GM12878 (cell line): ENCODE measurements around the gene PATZ1. TPM values are rescaled to one million over a fixed set of nuclear protein-coding genes. Genes with fewer than 3 reads are reported as not detected.

Experiments used
- BHLHE40 ChIP-seq, 2 experiments: fragments of 450-650 bp in 1 of 2; IDR thresholded peaks; 2 replicates each; pipeline ENCODE4 v1.6.1; 2011 to 2017; ENCODE audit warnings: low read depth in 2 of 2, borderline replicate concordance in 1 of 2, improper control_type of control experiment in 1 of 2, low read length in 1 of 2, mild to moderate bottlenecking in 1 of 2
- CBX5 ChIP-seq: sonication (generic); IDR thresholded peaks from 2 replicates; pipeline ENCODE4 v1.6.1; 2016; ENCODE audit warnings: low read depth, moderate library complexity, mild to moderate bottlenecking, inconsistent platforms
- CHD2 ChIP-seq: IDR thresholded peaks from 2 replicates; pipeline ENCODE4 v1.6.1; 2011; ENCODE audit warnings: low read depth, low read length, improper control_type of control experiment, borderline replicate concordance
- CTCF ChIP-seq, 3 experiments: IDR thresholded peaks in 2 of 3; conservative IDR thresholded peaks in 1 of 3; 2 replicates each; pipeline ENCODE4 v1.5.1; 2011; ENCODE audit warnings: low read depth in 3 of 3, low read length in 3 of 3, mild to moderate bottlenecking in 3 of 3, control low read depth in 2 of 3, moderate library complexity in 2 of 3, inconsistent platforms in 1 of 3, mixed read lengths in 1 of 3; ENCODE audit not compliant: control insufficient read depth in 2 of 3, insufficient read depth in 1 of 3; ENCODE audit errors: extremely low read depth in 1 of 3
- CUX1 ChIP-seq: IDR thresholded peaks from 2 replicates; pipeline ENCODE4 v1.6.1; 2012; ENCODE audit warnings: improper control_type of control experiment, low read depth, low read length; ENCODE audit not compliant: insufficient replicate concordance
- DPF2 ChIP-seq: fragments of 450-650 bp; IDR thresholded peaks from 2 replicates; pipeline ENCODE4 v1.6.1; 2017; ENCODE audit warnings: mild to moderate bottlenecking
- FOXK2 ChIP-seq: fragments of 450-650 bp; IDR thresholded peaks from 2 replicates; pipeline ENCODE4 v1.6.1; 2017; ENCODE audit warnings: mild to moderate bottlenecking, moderate library complexity
- MYC ChIP-seq: IDR thresholded peaks from 2 replicates; pipeline ENCODE4 v1.6.1; 2011; ENCODE audit warnings: mild to moderate bottlenecking, low read length, moderate library complexity, inconsistent platforms; ENCODE audit not compliant: insufficient read depth, insufficient replicate concordance, insufficient read length, severe bottlenecking
- NR2C2 ChIP-seq: IDR thresholded peaks from 2 replicates; pipeline ENCODE4 v1.6.1; 2011; ENCODE audit warnings: borderline replicate concordance, low read depth; ENCODE audit not compliant: control insufficient read depth, insufficient read length
- POLR2A ChIP-seq: IDR thresholded peaks from 2 replicates; pipeline ENCODE4 v1.6.1; 2011; ENCODE audit warnings: low read depth, mild to moderate bottlenecking, low read length
- POU2F2 ChIP-seq: IDR thresholded peaks from 3 replicates; pipeline ENCODE4 v1.6.1; 2011; ENCODE audit warnings: low read depth, mild to moderate bottlenecking, low read length, borderline replicate concordance
- RELB ChIP-seq: fragments of 450-650 bp; IDR thresholded peaks from 2 replicates; pipeline ENCODE4 v1.6.1; 2017; ENCODE audit warnings: low read depth, mild to moderate bottlenecking, moderate library complexity
- RUNX3 ChIP-seq: IDR thresholded peaks from 2 replicates; pipeline ENCODE4 v1.6.1; 2012; ENCODE audit warnings: low read length, inconsistent platforms
- SMC3 ChIP-seq: IDR thresholded peaks from 2 replicates; pipeline ENCODE4 v1.6.1; 2011; ENCODE audit warnings: low read length, improper control_type of control experiment, borderline replicate concordance
- ZNF687 ChIP-seq: fragments of 450-650 bp; IDR thresholded peaks from 2 replicates; pipeline ENCODE4 v1.6.1; 2017; ENCODE audit warnings: mild to moderate bottlenecking, moderate library complexity
- polyA plus RNA-seq, 11 experiments: library from polyadenylated mRNA; depleted of rRNA in 4 of 11; unstranded in 6 of 11; stranded (reverse) in 5 of 11; fragments of >200 nt; fragmentation: Nextera tagmentation in 4 of 11; fragmentation: Illumina TruSeq in 1 of 11; extraction: Ambion mirVana in 4 of 11; extraction: Trizol in 1 of 11; gene quantifications; 1 replicate in 1 of 11; 2 replicates in 10 of 11; pipeline versions ENCODE4 v1.2.1 to v1.2.3, GENCODE V29; 2011 to 2016; ENCODE audit warnings: inconsistent platforms in 2 of 11, missing spikeins in 2 of 11, low read depth in 1 of 11
- total RNA-seq, 4 experiments: library from RNA; depleted of rRNA in 3 of 4; stranded (reverse); fragments of >200 nt in 3 of 4; fragmentation: Illumina TruSeq in 1 of 4; extraction: Trizol in 1 of 4; gene quantifications; 2 replicates each; pipeline versions ENCODE4 v1.2.1 to v1.2.3, GENCODE V29; 2013 to 2021

Gene PATZ1
- total and polyA plus RNA-seq, 10 of the 15 experiments (the other 5 are each of a cell fraction or from before 2014, with no cell fraction given): 3.6 to 32.7 (median 13.9) TPM

GRCh38 chr22:31292236-31292989, 53.7 kb downstream of the PATZ1 start, which contains the start of gene PIK3IP1 (continued):
- 0 out of 2 replicates have a peak, but pooled peaks have one; percentile 14 for TF ChIP-seq ZNF687
- TF ChIP-seq SMC3: peak; percentile 27; the same call in 1 of the 2 replicates
- TF ChIP-seq MYC: no peak
- peak; percentile 85 for TF ChIP-seq RELB
- 0 out of 2 replicates have a peak, but pooled peaks have one; percentile 30 for TF ChIP-seq FOXK2
- TF ChIP-seq POU2F2: peak; percentile 92; the same call in 2 of the 3 replicates
- peak; percentile 35 to 55 (median 51) for TF ChIP-seq CTCF (IDR thresholded peaks at IDR 0.05 in 2 of 3, conservative IDR thresholded peaks at IDR 0.05 in 1 of 3; ENCODE audit: control insufficient read depth in 2 of 3, extremely low read depth in 1 of 3, insufficient read depth in 1 of 3, low read depth in 3 of 3, low read length in 3 of 3)
- TF ChIP-seq CHD2: no peak
- peak; percentile 73 for TF ChIP-seq POLR2A
- TF ChIP-seq BHLHE40 (IDR thresholded peaks at IDR 0.05; ENCODE audit: borderline replicate concordance in 1 of 2, low read depth in 2 of 2, low read length in 1 of 2): peak; percentile 69; a peak in 2 of 4 replicates
- 0 out of 2 replicates have a peak, but pooled peaks have one; percentile 2 for TF ChIP-seq RUNX3
- 0 out of 2 replicates have a peak, but pooled peaks have one; percentile 44 for TF ChIP-seq CBX5
- TF ChIP-seq CUX1: no peak
- no peak for TF ChIP-seq NR2C2
- TF ChIP-seq DPF2: 0 out of 2 replicates have a peak, but pooled peaks have one; percentile 15
